ENCODE measurements around the gene FJX1.
A peak's percentile ranks its signal among the peaks of the same experiment; 100 is the strongest.
"Not testable (repeated sequence)": the region's sequence is repeated elsewhere in the genome, so short reads cannot be mapped to it uniquely, and the experiment has no call there.

Gene FJX1

DNA sequence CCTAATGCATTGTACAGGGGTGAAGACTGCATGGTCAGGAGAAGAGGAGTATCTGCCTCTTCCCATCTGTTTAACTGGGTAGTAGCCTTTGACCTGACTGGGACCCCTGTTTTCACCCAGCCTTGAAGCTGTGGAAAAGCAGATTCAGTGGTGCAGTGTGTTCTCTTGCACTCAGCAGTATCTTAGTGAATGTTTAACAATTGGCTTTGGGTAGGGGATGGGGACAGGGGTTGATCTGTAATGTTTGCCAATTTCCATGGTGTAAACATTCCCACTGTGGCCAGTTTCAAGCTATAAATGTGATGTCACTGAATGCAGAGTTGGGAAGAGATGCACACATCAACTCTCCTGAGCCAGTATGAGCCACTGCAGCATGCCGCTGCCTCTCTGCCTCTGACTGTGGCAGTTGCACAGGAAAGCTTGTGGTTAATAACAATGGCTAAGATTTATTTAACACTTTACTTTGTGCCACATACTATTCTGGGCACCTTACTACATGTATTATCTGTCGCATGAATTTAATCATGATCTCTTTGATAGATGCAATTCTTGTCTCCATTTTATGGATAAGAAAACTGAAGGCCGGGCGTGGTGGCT is 15.7 kb downstream of the FJX1 start:
- no peak for DNase-seq (ENCODE audit: low read depth)

DNA sequence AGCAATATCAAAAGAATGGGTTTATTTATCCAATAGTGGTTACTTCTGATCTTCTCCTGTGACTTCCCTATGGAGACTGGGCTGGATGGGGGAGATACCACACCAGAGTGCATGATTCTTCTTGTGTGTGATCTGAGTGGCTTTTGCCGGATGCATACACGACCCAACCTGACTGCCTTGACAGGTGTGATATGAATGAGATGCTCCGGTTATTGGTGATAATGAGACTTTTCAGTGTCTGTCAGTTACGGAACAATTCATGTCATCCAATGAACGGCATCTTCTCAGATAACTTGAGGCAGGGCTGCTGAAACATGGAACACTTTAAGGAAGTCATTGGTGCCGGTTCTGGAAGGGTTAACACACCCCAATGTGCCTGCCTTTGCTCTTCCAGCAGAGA is 17.7 kb downstream of the FJX1 start:
- DNase-seq (ENCODE audit: low read depth) = no peak

DNA sequence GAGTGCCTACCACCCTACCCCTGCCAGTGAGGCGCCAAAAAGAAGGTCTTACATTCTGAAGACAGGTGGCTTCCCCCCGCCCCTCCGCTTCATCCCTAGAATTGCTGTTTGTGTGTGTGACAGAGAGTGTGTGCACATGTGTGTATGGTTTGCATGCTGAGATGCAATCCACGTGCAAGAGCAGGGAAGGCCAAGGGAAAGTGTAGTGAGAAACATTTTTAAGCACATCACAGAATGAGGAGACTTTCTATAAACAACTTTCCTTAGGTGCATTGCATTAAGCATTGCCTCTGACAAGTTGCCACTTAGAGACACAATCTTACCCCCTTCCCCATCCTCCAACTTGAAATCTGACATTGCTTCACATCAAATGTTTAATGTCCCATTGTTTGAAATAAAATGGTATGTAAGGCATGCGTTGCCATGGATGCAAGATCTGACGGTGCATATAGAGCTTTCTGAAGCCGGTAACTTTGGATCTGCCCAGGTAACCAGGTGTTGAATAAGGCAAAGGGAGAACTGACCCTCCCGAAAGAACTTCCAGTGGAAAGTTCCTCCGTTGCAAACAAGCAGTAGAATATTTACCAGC is 21.4 kb downstream of the FJX1 start:
- DNase-seq (ENCODE audit: low read depth) = no peak

DNA sequence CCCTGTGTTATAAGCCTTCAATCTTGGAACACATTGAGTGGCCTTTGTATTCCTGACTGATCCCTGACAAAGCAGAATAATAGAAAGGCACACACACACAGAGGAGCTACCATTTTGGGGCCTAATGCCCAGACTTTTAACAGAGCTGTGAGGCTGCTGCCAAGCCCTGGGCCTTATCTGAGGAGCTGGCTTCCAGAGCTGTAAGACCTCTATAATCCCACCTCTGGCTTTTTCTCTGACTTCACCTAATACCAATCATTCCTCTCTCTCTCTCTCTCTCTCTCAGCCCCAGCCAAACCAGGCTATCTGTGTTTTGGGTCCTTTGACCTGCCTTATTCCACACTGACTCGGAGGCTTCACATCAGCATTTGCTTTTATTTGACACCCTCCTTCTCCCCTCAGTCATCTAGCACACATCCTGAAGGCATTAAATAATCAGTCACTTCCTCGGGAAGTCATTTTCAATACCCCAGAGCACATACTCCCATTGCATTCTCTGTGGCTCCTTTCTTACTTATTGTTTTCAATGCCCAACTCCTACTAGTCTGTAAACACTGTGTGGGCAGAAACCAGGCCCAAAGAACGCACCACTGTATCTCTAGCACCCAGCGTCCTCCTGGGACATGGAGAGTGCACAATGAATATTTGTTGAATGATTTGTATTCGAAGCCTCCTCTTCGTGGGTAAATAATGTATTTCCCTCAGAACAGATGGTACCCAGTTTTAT is 23.1 kb downstream of the FJX1 start:
- no peak for DNase-seq (ENCODE audit: low read depth)

- DNase-seq (ENCODE audit: low read depth) = no peak
Measured at GRCh38 chr11:35641964-35642363, 23.7 kb downstream of the FJX1 start.

DNA sequence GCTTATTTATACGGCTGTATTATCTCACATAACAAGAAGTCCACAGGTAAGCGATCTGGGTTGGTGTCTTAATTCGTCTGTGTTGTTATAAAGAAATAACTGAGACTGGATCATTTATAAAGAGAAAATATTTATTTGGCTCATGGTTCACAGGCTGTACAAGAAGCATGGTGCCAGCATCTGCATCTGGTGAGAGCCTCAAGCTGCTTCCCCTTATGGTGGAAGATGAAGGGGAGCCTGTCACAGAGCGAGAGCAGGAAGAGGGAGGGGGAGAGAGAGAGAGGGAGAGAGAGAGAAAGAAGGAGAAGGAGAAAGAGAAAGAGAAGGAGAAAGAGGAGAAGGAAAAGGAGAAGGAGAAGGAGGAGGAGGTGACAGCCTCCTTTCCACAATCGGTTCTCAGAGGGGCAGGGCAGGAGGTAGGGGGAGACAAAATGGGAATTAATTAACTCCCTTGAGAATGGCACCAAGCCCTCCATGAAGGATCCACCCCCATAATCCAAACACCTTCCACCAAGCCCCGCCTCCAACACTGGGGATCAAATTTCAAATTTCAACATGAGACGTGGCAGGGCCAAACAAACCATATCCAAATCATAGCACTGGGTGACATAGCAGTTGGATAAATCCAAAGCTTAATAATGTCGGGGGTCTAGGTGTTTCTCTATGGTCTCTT is 29.3 kb downstream of the FJX1 start:
- no peak for DNase-seq (ENCODE audit: low read depth)

DNA sequence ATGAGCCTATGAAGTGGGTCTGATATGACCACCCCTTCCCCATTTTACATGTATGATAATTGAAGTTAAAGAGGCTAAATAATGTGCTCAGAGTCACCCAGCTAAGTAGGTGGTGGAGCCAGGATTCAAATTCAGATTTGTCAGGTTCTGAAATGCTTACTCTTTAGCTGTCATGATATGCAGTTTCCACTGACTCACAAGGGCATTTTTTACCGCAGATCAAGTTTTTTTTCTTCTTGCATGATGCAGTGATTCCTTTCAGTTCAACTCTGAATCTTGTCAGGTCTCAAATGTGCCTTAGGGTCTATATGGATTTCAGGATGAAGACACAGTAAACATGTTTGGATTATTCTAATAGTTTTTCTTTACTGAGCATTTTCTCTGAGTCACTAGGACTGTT is 31.7 kb downstream of the FJX1 start:
- peak; percentile 49 for DNase-seq (ENCODE audit: low read depth)

DNA sequence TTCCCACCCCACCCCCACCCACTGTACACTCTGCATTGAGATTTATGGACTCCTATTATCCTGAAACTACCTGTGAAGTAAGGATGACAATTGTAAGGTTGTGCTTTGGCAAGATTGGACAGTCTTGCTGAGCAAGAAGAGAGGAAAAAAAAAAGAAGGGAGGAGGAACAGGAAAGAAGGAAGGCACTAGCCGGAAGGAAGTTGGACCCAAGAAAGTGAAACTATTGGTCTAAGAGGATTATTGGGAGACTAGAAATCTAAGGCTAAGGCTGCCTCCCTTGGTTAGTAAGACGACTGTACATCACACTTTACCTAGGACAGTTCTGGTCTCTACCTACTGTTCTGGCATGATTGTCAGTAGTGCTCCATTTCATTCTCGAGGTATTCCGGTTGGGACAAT is 32.2 kb downstream of the FJX1 start:
- DNase-seq (ENCODE audit: low read depth) = no peak

GRCh38 chr11:35651263-35651662 is 33.0 kb downstream of the FJX1 start:
- no peak for DNase-seq (ENCODE audit: low read depth)

- DNase-seq (ENCODE audit: low read depth) = not testable (repeated sequence)
Measured at GRCh38 chr11:35652786-35653185, 34.5 kb downstream of the FJX1 start.

GRCh38 chr11:35654711-35655110 is 36.5 kb downstream of the FJX1 start:
- no peak for DNase-seq (ENCODE audit: low read depth)

GRCh38 chr11:35655254-35655653 is 37.0 kb downstream of the FJX1 start:
- DNase-seq (ENCODE audit: low read depth) = no peak

DNA sequence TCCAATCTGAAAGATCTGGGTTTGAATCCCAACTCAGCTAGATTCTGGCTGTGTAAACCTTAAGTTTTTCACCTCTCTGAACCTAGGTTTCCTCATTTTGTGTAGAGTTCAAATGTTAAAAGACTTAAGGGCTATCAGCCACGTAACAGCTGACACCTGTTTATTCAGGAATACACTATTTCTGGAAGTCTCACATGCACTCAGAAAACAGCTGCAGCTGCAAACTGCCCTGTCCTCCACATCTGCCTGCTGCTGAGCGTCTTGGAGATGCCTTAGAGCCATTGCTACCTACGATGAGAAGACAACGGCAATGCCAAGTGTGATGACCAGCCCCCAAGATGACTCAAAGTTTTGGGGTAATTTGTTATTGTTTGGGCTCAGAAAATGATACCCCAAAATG is 37.6 kb downstream of the FJX1 start:
- no peak for DNase-seq (ENCODE audit: low read depth)

- no peak for DNase-seq (ENCODE audit: low read depth)
Measured at GRCh38 chr11:35658020-35658948, 40.0 kb downstream of the FJX1 start.

- DNase-seq (ENCODE audit: low read depth) = no peak
Measured at GRCh38 chr11:35661534-35661933, 43.3 kb downstream of the FJX1 start.

- no peak for DNase-seq (ENCODE audit: low read depth)
Measured at GRCh38 chr11:35662061-35662648, 43.9 kb downstream of the FJX1 start.

DNA sequence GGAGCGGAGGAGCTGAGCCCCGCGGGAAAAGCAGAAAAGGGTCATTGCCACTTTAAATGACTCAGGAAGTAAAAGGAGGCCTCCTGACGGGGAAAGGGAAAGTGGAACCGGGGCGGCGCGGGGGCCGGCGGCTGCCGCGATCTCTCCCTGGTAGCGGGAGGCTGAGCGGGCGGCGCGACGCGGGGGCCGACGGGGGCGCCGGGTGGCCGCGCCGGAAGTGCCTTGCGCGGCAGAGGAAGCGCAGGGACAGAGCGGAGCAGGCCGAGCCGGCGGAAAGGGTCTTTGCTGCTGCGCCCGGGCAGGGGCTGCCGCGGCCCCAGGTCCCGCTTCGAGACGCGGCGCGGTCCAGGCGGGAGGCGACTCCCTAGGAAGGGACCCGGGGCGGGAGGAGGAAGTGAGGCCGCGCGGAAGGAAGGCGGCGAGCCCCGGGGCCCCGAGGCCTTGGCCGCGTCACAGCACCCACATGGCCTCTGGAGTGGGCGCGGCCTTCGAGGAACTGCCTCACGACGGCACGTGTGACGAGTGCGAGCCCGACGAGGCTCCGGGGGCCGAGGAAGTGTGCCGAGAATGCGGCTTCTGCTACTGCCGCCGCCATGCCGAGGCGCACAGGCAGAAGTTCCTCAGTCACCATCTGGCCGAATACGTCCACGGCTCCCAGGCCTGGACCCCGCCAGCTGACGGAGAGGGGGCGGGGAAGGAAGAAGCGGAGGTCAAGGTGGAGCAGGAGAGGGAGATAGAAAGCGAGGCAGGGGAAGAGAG is 44.6 kb downstream of the FJX1 start, which contains the start of gene TRIM44:
Gene TRIM44 (plus strand): TSS at position 127 of the 759 bp plus-strand sequence. CDS start 337 bp downstream, at position 464.
- DNase-seq (ENCODE audit: low read depth) = peak; percentile 70

DNA sequence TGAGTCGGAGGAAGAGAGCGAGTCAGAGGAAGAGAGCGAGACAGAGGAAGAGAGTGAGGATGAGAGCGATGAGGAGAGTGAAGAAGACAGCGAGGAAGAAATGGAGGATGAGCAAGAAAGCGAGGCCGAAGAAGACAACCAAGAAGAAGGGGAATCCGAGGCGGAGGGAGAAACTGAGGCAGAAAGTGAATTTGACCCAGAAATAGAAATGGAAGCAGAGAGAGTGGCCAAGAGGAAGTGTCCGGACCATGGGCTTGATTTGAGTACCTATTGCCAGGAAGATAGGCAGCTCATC is 45.1 kb downstream of the FJX1 start:
- no peak for DNase-seq (ENCODE audit: low read depth)

GRCh38 chr11:35664977-35665441 is 46.7 kb downstream of the FJX1 start:
- no peak for DNase-seq (ENCODE audit: low read depth)

DNA sequence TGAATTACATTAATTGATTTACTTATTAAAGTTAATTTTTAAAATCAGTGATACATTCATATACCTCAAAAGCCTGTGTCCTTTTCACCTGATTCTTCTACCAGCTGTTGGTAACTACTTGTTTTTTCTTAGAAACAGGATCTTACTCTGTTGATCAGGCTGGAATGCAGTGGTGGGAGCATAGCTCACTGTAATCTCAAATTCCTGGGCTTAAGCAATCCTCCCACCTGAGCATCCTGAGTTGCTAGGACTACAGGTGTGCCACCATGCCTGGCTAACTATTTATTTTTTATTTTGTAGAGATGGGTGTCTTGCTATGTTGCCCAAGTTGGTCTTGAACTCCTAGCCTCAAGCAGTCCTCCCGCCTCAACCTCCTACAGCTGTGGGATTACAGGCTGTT is 49.0 kb downstream of the FJX1 start:
- no peak for DNase-seq (ENCODE audit: low read depth)

GRCh38 chr11:35668350-35668749 is 50.1 kb downstream of the FJX1 start:
- not testable (repeated sequence) for DNase-seq (ENCODE audit: low read depth)

Measured in stromal cell of bone marrow (primary cell).